HEK293 (cell line): ENCODE data around the gene NR4A3.

Source experiments
- GLI2 ChIP-seq: fragments of 450-650 bp; formaldehyde crosslinking; IDR thresholded peaks from 2 replicates; pipeline ENCODE4; 2017; ENCODE audit warnings: missing biosample characterization, missing genetic modification characterization, low read depth, borderline replicate concordance
- SETDB1 ChIP-seq: IDR thresholded peaks from one replicate; pipeline ENCODE4 v1.6.1; 2017; ENCODE audit warnings: mild to moderate bottlenecking, low read length, moderate library complexity, mixed read lengths; ENCODE audit not compliant: insufficient read length
- WT1 ChIP-seq: fragments of 450-650 bp; formaldehyde crosslinking; IDR thresholded peaks from 2 replicates; pipeline ENCODE4 v1.5.1; 2016; ENCODE audit warnings: missing biosample characterization, missing genetic modification characterization
- ZNF132 ChIP-seq: fragments of 450-650 bp; formaldehyde crosslinking; IDR thresholded peaks from 2 replicates; pipeline ENCODE4 v1.5.1; 2017; ENCODE audit warnings: missing biosample characterization, missing genetic modification characterization, borderline replicate concordance
- ZNF138 ChIP-seq: fragments of 450-650 bp; formaldehyde crosslinking; IDR thresholded peaks from 2 replicates; pipeline ENCODE4 v1.5.1; 2016; ENCODE audit warnings: missing biosample characterization, missing genetic modification characterization, borderline replicate concordance
- TF ChIP-seq, protein P1 (sequence below): fragments of 450-650 bp; formaldehyde crosslinking; IDR thresholded peaks from 2 replicates; pipeline ENCODE4 v1.5.1; 2016; ENCODE audit warnings: missing biosample characterization, missing genetic modification characterization

- TF ChIP-seq ZNF132 (tag by site-specific recombination) (no peak), WT1 (tag by site-specific recombination) (no peak), GLI2 (no peak), SETDB1 (no peak), ZNF138 (tag by site-specific recombination) (no peak)
- TF ChIP-seq, protein P1, sequence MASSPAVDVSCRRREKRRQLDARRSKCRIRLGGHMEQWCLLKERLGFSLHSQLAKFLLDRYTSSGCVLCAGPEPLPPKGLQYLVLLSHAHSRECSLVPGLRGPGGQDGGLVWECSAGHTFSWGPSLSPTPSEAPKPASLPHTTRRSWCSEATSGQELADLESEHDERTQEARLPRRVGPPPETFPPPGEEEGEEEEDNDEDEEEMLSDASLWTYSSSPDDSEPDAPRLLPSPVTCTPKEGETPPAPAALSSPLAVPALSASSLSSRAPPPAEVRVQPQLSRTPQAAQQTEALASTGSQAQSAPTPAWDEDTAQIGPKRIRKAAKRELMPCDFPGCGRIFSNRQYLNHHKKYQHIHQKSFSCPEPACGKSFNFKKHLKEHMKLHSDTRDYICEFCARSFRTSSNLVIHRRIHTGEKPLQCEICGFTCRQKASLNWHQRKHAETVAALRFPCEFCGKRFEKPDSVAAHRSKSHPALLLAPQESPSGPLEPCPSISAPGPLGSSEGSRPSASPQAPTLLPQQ (tag by site-specific recombination), result no peak; the same call in none of the 2 replicates
Observed at GRCh38 chr9:99819123-99819855, 2.4 kb upstream of the NR4A3 start.
